Muscle of leg (tissue), 11 donors: ENCODE results near the gene NPHS2. TPM values are rescaled to one million over a fixed set of nuclear protein-coding genes. Genes with fewer than 3 reads are reported as not detected.

Experiments used
- DNase-seq: peaks from one replicate; pipeline ENCODE4 v3.0.0; 2013
- H3K27ac ChIP-seq: one replicate; pipeline ENCODE4 v1.5.1; 2013; ENCODE audit warnings: mild to moderate bottlenecking, low read length, control low read depth
- H3K27me3 ChIP-seq: one replicate; pipeline ENCODE4 v1.6.1; 2013; ENCODE audit warnings: low read length; ENCODE audit not compliant: control insufficient read depth, insufficient read depth
- H3K36me3 ChIP-seq: one replicate; pipeline ENCODE4 v1.6.1; 2013; ENCODE audit warnings: low read length; ENCODE audit not compliant: control insufficient read depth, insufficient read depth
- H3K4me1 ChIP-seq: one replicate; pipeline ENCODE4 v1.6.1; 2013; ENCODE audit warnings: low read length; ENCODE audit not compliant: control insufficient read depth, insufficient read depth
- H3K4me3 ChIP-seq: one replicate; pipeline ENCODE4 v1.5.1; 2013; ENCODE audit warnings: low read length, control low read depth
- H3K9me3 ChIP-seq: replicated peaks from 2 replicates; pipeline ENCODE4 v1.6.1; 2013; ENCODE audit warnings: low read depth, low read length; ENCODE audit not compliant: control insufficient read depth
- WGBS: methylation state at CpG from one replicate; pipeline ENCODE4 v1.1.5; 2013; ENCODE audit warnings: missing lambda C conversion rate; ENCODE audit not compliant: insufficient coverage; 5-methylcytosine and 5-hydroxymethylcytosine counted together
- polyA plus RNA-seq, 8 donors: library from polyadenylated mRNA; unstranded; fragments of 120-200 nt; gene quantifications; one replicate each; pipeline versions ENCODE4 v1.2.1 to v1.2.3, GENCODE V29; 2013; ENCODE audit warnings: inconsistent platforms in 1 of 8, low replicate concordance in 1 of 8; ENCODE audit not compliant: insufficient read length in 8 of 8, insufficient read depth in 1 of 8
- total RNA-seq: library from RNA; stranded (reverse); fragments of 120-200 nt; gene quantifications from one replicate; pipeline ENCODE4 v1.2.4, GENCODE V29; 2013

NPHS2 gene
- total and polyA plus RNA-seq, 9 donors: not detected

GRCh38 chr1:179588425-179589024, 12.8 kb upstream of the NPHS2 start:
- Histone ChIP-seq H3K27me3 (peaks cover 33% of the 10 kb centered on the region), H3K4me3 (no peak overlapping the region), H3K9me3 (no peaks in the 10 kb centered on the region), H3K27ac (no peak overlapping the region), H3K36me3 (no peaks in the 10 kb centered on the region), H3K4me1 (peaks cover 8% of the 10 kb centered on the region)
- WGBS: 88% methylated on average over 18 of the region's 18 CpGs
- DNase-seq: no peak

GRCh38 chr1:179587336-179587735, 11.6 kb upstream of the NPHS2 start:
- 100% methylated on average over 2 of the region's 6 CpGs for WGBS
- peaks cover 23% of the 10 kb centered on the region for H3K27me3 ChIP-seq

GRCh38 chr1:179586107-179586823, 10.5 kb upstream of the NPHS2 start:
- Histone ChIP-seq H3K4me3 (peak overlapping the region; percentile 41), H3K4me1 (no peaks in the 10 kb centered on the region), H3K27ac (no peak overlapping the region), H3K27me3 (peaks cover 15% of the 10 kb centered on the region), H3K36me3 (no peaks in the 10 kb centered on the region), H3K9me3 (no peaks in the 10 kb centered on the region)
- WGBS: under 1% methylated on average over 47 of the region's 60 CpGs
- DNase-seq: peak; percentile 79

More at GRCh38 chr1:179587336-179587735, 11.6 kb upstream of the NPHS2 start:
- no peaks in the 10 kb centered on the region for H3K36me3 ChIP-seq
- peaks cover 8% of the 10 kb centered on the region for H3K4me1 ChIP-seq
- H3K27ac ChIP-seq: no peak overlapping the region
- H3K4me3 ChIP-seq: no peak overlapping the region
- DNase-seq: no peak
- no peaks in the 10 kb centered on the region for H3K9me3 ChIP-seq

GRCh38 chr1:179583771-179584320, 8.1 kb upstream of the NPHS2 start:
- 100% methylated on average over 1 of the region's 5 CpGs for WGBS
- Histone ChIP-seq H3K4me1 (no peaks in the 10 kb centered on the region), H3K4me3 (no peak overlapping the region), H3K27ac (no peak overlapping the region), H3K9me3 (no peaks in the 10 kb centered on the region), H3K36me3 (no peaks in the 10 kb centered on the region), H3K27me3 (peaks cover 10% of the 10 kb centered on the region)
- DNase-seq: no peak

GRCh38 chr1:179576509-179576908, 761 bp upstream of the NPHS2 start:
- Histone ChIP-seq H3K36me3 (no peaks in the 10 kb centered on the region), H3K27ac (no peak overlapping the region), H3K9me3 (no peaks in the 10 kb centered on the region), H3K27me3 (peaks cover 38% of the 10 kb centered on the region), H3K4me1 (peaks cover 5% of the 10 kb centered on the region), H3K4me3 (no peak overlapping the region)
- DNase-seq: no peak
- WGBS: 23% methylated on average over 3 of the region's 5 CpGs

- Histone ChIP-seq H3K27me3 (no peaks in the 10 kb centered on the region), H3K4me3 (no peak overlapping the region)
- WGBS: no CpG with 5 or more reads among the region's 1 CpG
Measured at GRCh38 chr1:179558078-179558477, 17.7 kb downstream of the NPHS2 start.

GRCh38 chr1:179554427-179554826, 21.3 kb downstream of the NPHS2 start:
- no peak for DNase-seq
- H3K27ac ChIP-seq: no peak overlapping the region
- no peaks in the 10 kb centered on the region for H3K9me3 ChIP-seq
- H3K4me3 ChIP-seq: no peak overlapping the region
- no peaks in the 10 kb centered on the region for H3K36me3 ChIP-seq
- H3K27me3 ChIP-seq: no peaks in the 10 kb centered on the region
- no peaks in the 10 kb centered on the region for H3K4me1 ChIP-seq

More at GRCh38 chr1:179558078-179558477, 17.7 kb downstream of the NPHS2 start:
- H3K4me1 ChIP-seq: no peaks in the 10 kb centered on the region
- no peaks in the 10 kb centered on the region for H3K9me3 ChIP-seq
- H3K36me3 ChIP-seq: no peaks in the 10 kb centered on the region
- DNase-seq: no peak
- no peak overlapping the region for H3K27ac ChIP-seq

- H3K27ac ChIP-seq: no peak overlapping the region
- no peaks in the 10 kb centered on the region for H3K27me3 ChIP-seq
- H3K9me3 ChIP-seq: no peaks in the 10 kb centered on the region
- DNase-seq: peak; percentile 25
- WGBS: 22% methylated on average over 4 of the region's 9 CpGs
- no peaks in the 10 kb centered on the region for H3K36me3 ChIP-seq
- no peak overlapping the region for H3K4me3 ChIP-seq
- no peaks in the 10 kb centered on the region for H3K4me1 ChIP-seq
Measured at GRCh38 chr1:179550746-179551682, 24.7 kb downstream of the NPHS2 start.

- DNase-seq: no peak
- Histone ChIP-seq H3K4me1 (no peaks in the 10 kb centered on the region), H3K4me3 (no peak overlapping the region), H3K27ac (no peak overlapping the region), H3K36me3 (no peaks in the 10 kb centered on the region), H3K9me3 (no peaks in the 10 kb centered on the region), H3K27me3 (no peaks in the 10 kb centered on the region)
- no CpG with 5 or more reads among the region's 2 CpGs for WGBS
Measured at GRCh38 chr1:179549368-179549700, 26.4 kb downstream of the NPHS2 start.
